ENCODE data around the gene GSK3B.

The GSK3B gene

DNA sequence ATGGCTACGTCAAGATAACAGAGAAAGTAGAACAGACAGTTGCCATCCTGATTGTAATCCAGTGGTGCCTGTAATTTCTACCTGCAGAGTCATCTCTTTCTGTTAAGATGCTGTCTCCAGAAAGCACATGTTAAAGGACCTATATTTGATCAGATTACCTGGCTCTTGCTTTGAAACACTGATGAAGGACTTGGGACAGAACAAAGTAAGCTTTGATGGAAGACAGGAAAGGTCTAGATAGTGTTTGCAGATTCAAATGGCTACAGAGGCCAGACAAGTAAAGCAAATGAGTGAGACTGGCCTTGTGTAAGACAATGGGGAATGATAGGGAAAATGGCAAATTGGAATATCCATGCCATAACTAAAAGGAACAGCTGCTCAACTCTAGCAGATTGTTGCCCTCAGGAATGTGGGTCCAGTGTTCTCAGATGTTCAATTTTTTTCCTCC, 1.8 kb upstream of the GSK3B start:
- no peaks in the 10 kb centered on the region for H3K27me3 Mint-ChIP-seq (ENCODE audit: low read depth)
- H3K9me3 Mint-ChIP-seq: no peaks in the 10 kb centered on the region
- peaks cover 25% of the 10 kb centered on the region for H3K4me1 Mint-ChIP-seq
- H3K27ac Mint-ChIP-seq: peak overlapping the region in 1 of 3 experiments; percentile 100
- no peak overlapping the region for H3K4me3 Mint-ChIP-seq
- peaks cover 29% of the 10 kb centered on the region for H3K36me3 Mint-ChIP-seq (ENCODE audit: low read depth)
- TF ChIP-seq, protein P1, sequence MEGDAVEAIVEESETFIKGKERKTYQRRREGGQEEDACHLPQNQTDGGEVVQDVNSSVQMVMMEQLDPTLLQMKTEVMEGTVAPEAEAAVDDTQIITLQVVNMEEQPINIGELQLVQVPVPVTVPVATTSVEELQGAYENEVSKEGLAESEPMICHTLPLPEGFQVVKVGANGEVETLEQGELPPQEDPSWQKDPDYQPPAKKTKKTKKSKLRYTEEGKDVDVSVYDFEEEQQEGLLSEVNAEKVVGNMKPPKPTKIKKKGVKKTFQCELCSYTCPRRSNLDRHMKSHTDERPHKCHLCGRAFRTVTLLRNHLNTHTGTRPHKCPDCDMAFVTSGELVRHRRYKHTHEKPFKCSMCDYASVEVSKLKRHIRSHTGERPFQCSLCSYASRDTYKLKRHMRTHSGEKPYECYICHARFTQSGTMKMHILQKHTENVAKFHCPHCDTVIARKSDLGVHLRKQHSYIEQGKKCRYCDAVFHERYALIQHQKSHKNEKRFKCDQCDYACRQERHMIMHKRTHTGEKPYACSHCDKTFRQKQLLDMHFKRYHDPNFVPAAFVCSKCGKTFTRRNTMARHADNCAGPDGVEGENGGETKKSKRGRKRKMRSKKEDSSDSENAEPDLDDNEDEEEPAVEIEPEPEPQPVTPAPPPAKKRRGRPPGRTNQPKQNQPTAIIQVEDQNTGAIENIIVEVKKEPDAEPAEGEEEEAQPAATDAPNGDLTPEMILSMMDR (IDR thresholded peaks at IDR 0.05; ENCODE audit: unreplicated experiment in 3 of 3): no peak

DNA sequence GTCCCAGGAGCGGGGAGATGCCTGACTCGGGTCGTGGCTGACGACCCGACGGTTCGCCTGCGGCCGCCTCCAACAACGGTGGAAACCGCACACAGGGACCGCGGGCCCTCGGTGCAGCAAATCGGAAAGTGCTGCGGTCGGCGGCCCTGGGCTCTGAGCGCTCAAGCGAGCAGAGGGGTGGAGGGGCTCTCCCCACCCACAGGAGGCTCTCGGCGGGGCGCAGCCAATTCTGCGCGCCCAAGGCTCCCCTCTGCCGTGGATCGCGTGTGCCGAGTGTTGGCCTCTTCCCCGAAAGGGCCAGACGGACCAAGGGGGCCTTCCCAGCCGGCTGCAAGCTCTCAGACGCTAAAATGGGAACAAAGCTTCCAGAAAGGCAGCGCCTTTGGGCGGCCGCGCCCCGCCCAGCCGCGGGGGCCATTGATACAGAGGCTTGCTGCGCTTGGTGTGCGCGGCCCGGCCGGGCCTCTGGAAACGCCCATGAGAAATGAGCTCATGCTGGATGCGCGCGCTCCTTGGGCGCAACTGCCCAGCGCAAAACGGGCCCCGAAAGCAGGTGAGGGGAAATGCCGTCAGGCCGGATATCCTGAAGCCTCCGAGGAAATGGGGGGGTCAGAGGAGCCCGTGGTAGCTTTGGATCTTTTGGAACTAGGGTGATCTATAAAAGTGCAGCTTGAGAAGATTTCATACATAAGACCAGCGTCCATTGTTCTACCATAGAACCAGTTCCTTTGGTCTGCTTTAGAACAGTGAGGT, 1.2 kb upstream of the GSK3B start:
- Mint-ChIP-seq H3K36me3 (ENCODE audit: low read depth) (peaks cover 23% of the 10 kb centered on the region), H3K9me3 (no peaks in the 10 kb centered on the region)
- TF ChIP-seq, protein P1 (IDR thresholded peaks at IDR 0.05; ENCODE audit: unreplicated experiment in 3 of 3): no peak

DNA sequence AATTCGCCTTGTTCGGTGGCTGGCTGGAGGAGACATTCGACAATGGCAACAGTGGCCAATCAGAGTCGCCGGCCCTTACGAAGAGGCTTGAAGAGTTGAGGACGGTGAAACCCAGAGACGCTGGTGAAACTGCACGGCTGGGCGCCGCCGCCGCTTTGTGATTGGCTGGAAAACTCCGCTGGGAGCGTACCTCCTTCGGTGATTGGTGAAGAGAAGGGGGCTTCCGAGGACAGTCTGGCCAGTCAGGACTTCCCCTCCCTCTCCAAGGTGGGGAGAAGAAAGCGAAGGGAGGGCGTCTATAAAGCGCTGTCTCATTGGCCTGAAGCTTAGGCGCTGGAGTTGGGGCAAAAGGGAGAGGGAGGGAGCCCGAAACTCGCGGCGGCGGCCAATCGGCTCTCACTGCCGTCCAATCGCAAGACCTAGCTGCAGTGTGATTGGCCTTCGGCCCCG, 554 bp upstream of the GSK3B start:
- peaks cover 25% of the 10 kb centered on the region for H3K4me1 Mint-ChIP-seq
- peak overlapping the region in 1 of 3 experiments; percentile 100 for H3K27ac Mint-ChIP-seq
- H3K36me3 Mint-ChIP-seq (ENCODE audit: low read depth): peaks cover 18% of the 10 kb centered on the region
- no peaks in the 10 kb centered on the region for H3K27me3 Mint-ChIP-seq (ENCODE audit: low read depth)
- TF ChIP-seq, protein P1 (IDR thresholded peaks at IDR 0.05; ENCODE audit: unreplicated experiment in 3 of 3): no peak
- H3K9me3 Mint-ChIP-seq: no peaks in the 10 kb centered on the region
- H3K4me3 Mint-ChIP-seq: no peak overlapping the region

More for the DNA sequence above, 1.2 kb upstream of the GSK3B start:
- Mint-ChIP-seq H3K4me3 (no peak overlapping the region), H3K27ac (peak overlapping the region in 1 of 3 experiments; percentile 100), H3K4me1 (peaks cover 25% of the 10 kb centered on the region), H3K27me3 (ENCODE audit: low read depth) (no peaks in the 10 kb centered on the region)

DNA sequence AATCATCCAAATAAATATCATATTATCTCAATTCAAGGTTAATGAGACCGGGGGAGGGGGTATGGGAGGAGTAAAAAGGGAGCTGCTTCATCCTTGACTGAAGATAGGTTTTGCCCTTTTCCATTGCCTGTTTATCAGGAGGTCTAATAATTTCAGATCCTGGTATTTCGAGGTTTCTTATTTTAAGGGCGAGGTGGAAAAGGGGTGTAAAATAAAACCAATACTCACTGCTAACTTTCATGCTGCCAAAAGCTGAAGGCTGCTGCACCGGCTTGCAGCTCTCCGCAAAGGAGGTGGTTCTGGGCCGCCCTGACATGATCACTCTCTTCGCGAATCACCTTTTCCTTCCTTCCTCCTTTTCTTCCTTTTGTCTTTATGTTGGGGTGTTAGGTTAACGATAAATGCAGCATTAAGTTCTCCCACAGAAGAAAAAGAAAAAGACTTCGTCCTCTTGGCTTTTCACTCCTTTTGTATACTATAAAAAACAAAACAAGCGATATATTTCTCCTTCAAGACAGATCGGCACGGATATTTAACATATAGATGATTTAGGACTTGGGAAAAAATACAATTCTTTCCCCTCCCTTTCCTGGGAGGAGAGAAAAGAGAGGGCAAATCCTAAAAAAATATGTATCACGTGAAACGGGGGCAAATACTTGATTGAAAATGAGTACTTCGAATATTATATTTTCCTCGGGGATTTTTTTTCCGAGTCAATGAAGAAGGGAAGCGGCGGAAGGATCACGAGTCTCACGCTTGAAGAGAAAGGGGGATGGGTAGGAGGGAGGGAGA, 932 bp downstream of the GSK3B start:
- Mint-ChIP-seq H3K4me1 (peaks cover 29% of the 10 kb centered on the region), H3K27ac (no peak overlapping the region), H3K27me3 (ENCODE audit: low read depth) (no peaks in the 10 kb centered on the region), H3K9me3 (no peaks in the 10 kb centered on the region), H3K4me3 (no peak overlapping the region), H3K36me3 (ENCODE audit: low read depth) (peaks cover 11% of the 10 kb centered on the region)
- TF ChIP-seq, protein P1 (IDR thresholded peaks at IDR 0.05; ENCODE audit: unreplicated experiment in 3 of 3): no peak

DNA sequence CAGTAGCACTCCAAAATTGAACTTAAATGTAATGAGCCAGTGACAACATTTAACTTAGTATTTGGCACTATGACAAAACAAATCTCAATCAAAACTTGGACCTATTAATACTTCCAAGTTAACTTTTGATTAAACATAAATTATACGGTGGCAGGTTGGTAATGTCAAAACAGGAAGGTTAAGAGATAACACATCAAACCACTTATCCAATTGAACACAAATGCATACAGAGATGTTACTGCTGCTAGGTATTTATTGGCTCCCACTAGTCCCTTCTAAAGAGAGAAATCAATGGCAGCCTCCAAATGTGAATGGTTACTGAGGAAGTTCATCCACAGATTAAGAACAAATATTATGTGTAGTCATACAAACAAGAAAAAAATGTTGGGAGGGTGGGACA, 1.8 kb downstream of the GSK3B start:
- H3K4me3 Mint-ChIP-seq: no peak overlapping the region
- no peak overlapping the region for H3K27ac Mint-ChIP-seq
- TF ChIP-seq, protein P1 (IDR thresholded peaks at IDR 0.05; ENCODE audit: unreplicated experiment in 3 of 3): no peak
- peaks cover 11% of the 10 kb centered on the region for H3K36me3 Mint-ChIP-seq (ENCODE audit: low read depth)
- peaks cover 28% of the 10 kb centered on the region for H3K4me1 Mint-ChIP-seq
- no peaks in the 10 kb centered on the region for H3K27me3 Mint-ChIP-seq (ENCODE audit: low read depth)
- H3K9me3 Mint-ChIP-seq: no peaks in the 10 kb centered on the region

All from nephron (organoid).